Mesendoderm (in vitro differentiated cells): Measurements from ENCODE around the gene LUZP1.

Experiments
- DNase-seq: peaks from one replicate; pipeline ENCODE4 v3.0.0; 2013
- H2AK5ac ChIP-seq: 2 replicates; pipeline ENCODE4 v1.6.1; 2013; ENCODE audit warnings: low read length, inconsistent platforms
- H2BK120ac ChIP-seq: 2 replicates; pipeline ENCODE4 v1.6.1; 2013; ENCODE audit warnings: low read depth, mild to moderate bottlenecking, low read length, moderate library complexity, mixed read lengths
- H2BK15ac ChIP-seq: replicated peaks from 2 replicates; pipeline ENCODE4 v1.6.1; 2013; ENCODE audit warnings: low read depth, mild to moderate bottlenecking, moderate library complexity
- H2BK5ac ChIP-seq: 2 replicates; pipeline ENCODE4 v1.6.1; 2013; ENCODE audit warnings: low read length, inconsistent platforms
- H3K18ac ChIP-seq: 2 replicates; pipeline ENCODE4 v1.6.1; 2013; ENCODE audit warnings: mild to moderate bottlenecking, low read length, mixed read lengths
- H3K23ac ChIP-seq: one replicate; pipeline ENCODE4 v1.6.1; 2013; ENCODE audit warnings: low read length
- H3K27ac ChIP-seq: 2 replicates; pipeline ENCODE4 v1.5.1; 2013; ENCODE audit warnings: low read depth, mild to moderate bottlenecking, inconsistent platforms, low read length, moderate library complexity
- H3K27me3 ChIP-seq: 2 replicates; pipeline ENCODE4 v1.6.1; 2013; ENCODE audit warnings: low read length, control low read depth, mild to moderate bottlenecking, inconsistent platforms; ENCODE audit not compliant: insufficient read depth, poor library complexity
- H3K36me3 ChIP-seq: 2 replicates; pipeline ENCODE4 v1.6.1; 2013; ENCODE audit warnings: low read length, inconsistent platforms; ENCODE audit not compliant: control insufficient read depth, insufficient read depth
- H3K4ac ChIP-seq: one replicate; pipeline ENCODE4 v1.6.1; 2013; ENCODE audit warnings: low read depth, mild to moderate bottlenecking, low read length, moderate library complexity
- H3K4me1 ChIP-seq: 2 replicates; pipeline ENCODE4 v1.6.1; 2013; ENCODE audit warnings: low read depth, low read length, inconsistent platforms; ENCODE audit not compliant: control insufficient read depth
- H3K4me2 ChIP-seq: 2 replicates; pipeline ENCODE4 v1.6.1; 2013; ENCODE audit warnings: low read length
- H3K4me3 ChIP-seq: 2 replicates; pipeline ENCODE4 v1.5.1; 2013; ENCODE audit warnings: mild to moderate bottlenecking, low read length
- H3K56ac ChIP-seq: one replicate; pipeline ENCODE4 v1.6.1; 2013; ENCODE audit warnings: low read length
- H3K79me1 ChIP-seq: 2 replicates; pipeline ENCODE4 v1.6.1; 2013; ENCODE audit warnings: low read length, inconsistent platforms
- H3K79me2 ChIP-seq: 2 replicates; pipeline ENCODE4 v1.6.1; 2013; ENCODE audit warnings: mild to moderate bottlenecking, low read length; ENCODE audit not compliant: control insufficient read depth, insufficient read depth
- H3K9ac ChIP-seq: 2 replicates; pipeline ENCODE4 v1.6.1; 2013; ENCODE audit warnings: low read length, inconsistent platforms
- H4K5ac ChIP-seq: one replicate; pipeline ENCODE4 v1.6.1; 2013; ENCODE audit warnings: low read length
- H4K8ac ChIP-seq: one replicate; pipeline ENCODE4 v1.6.1; 2013; ENCODE audit warnings: low read depth, mild to moderate bottlenecking, control low read depth, low read length, moderate library complexity
- WGBS: extraction: QIAGEN DNeasy Blood & Tissue Kit; methylation state at CpG from one replicate; pipeline ENCODE4 v1.1.7; 2013; ENCODE audit warnings: low lambda C conversion rate, missing lambda C conversion rate; ENCODE audit not compliant: insufficient coverage; ENCODE audit errors: extremely low coverage; 5-methylcytosine and 5-hydroxymethylcytosine counted together

LUZP1 gene

DNA sequence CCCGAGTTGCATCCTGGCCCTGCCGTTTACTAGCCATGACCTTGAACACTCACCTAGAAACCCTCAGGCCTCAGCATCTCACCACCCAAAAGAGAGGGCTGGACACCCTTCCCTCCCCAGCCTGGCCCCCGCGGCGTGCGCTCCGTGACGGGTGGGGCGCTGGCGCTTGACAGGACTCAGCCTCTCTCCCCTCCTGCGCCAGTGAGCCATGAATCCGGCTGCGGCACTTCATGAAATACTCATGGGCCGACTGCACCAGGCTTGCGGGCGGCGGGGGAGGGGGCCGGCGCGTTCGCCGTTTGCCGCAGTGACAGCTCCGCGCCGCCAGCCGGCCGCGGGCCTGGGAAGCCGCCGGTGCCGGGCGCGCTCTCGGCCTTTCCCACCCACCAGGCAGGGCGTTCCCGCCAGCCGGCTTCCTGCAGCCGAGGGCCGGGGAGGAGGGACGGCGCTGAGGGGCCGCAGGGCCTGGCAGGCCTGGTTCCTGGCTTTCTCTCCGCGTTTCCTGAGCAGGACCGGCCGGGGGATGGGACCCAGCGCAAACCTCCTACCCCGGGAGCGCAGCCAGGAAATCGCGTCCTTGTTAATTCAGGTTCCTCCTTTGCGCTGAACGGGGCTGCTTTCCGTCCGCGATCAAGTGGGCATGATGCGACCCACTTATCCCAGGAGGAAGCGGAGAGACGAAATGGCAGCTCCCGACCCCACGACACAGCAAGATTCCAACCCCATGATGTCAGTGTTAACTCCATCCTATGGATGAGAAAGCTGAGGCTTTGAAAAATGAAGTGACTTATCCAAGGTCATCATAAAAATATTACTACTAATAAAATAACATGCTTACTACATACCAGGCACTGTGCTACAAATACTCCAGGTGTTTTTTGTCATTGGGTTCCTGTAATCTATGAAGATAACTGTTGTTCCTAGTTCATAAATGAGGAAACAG, 9.1 kb upstream of the LUZP1 start:
- peak overlapping the region; percentile 1 for H3K4me3 ChIP-seq
- no peak overlapping the region for H2AK5ac ChIP-seq
- no peak overlapping the region for H2BK120ac ChIP-seq
- H3K36me3 ChIP-seq = no peaks in the 10 kb centered on the region
- H3K79me2 ChIP-seq = no peaks in the 10 kb centered on the region
- no CpG with 5 or more reads among the region's 62 CpGs for WGBS
- no peak overlapping the region for H4K5ac ChIP-seq
- peak; percentile 89 for DNase-seq
- no peak overlapping the region for H3K18ac ChIP-seq
- no peak overlapping the region for H4K8ac ChIP-seq
- H3K4me1 ChIP-seq = no peaks in the 10 kb centered on the region
- peak overlapping the region; percentile 42 for H3K9ac ChIP-seq
- H3K27ac ChIP-seq = no peak overlapping the region
- H2BK15ac ChIP-seq = no peak overlapping the region
- H3K56ac ChIP-seq = peak overlapping the region; percentile 63
- no peak overlapping the region for H3K4ac ChIP-seq
- H3K27me3 ChIP-seq = no peaks in the 10 kb centered on the region
- no peak overlapping the region for H2BK5ac ChIP-seq
- H3K79me1 ChIP-seq = no peaks in the 10 kb centered on the region
- H3K23ac ChIP-seq = peak overlapping the region; percentile 50
- H3K4me2 ChIP-seq = peak overlapping the region; percentile 62

- no peak overlapping the region for H2BK120ac ChIP-seq
- no peaks in the 10 kb centered on the region for H3K36me3 ChIP-seq
- H3K4me2 ChIP-seq = peak overlapping the region; percentile 62
- no peak overlapping the region for H3K18ac ChIP-seq
- no peaks in the 10 kb centered on the region for H3K4me1 ChIP-seq
- H2BK15ac ChIP-seq = no peak overlapping the region
- peak overlapping the region; percentile 42 for H3K9ac ChIP-seq
- H3K4ac ChIP-seq = no peak overlapping the region
- no peaks in the 10 kb centered on the region for H3K79me1 ChIP-seq
- H4K5ac ChIP-seq = no peak overlapping the region
- no CpG with 5 or more reads among the region's 10 CpGs for WGBS
- H4K8ac ChIP-seq = no peak overlapping the region
- no peak overlapping the region for H2AK5ac ChIP-seq
- DNase-seq = no peak
- H3K27ac ChIP-seq = no peak overlapping the region
- no peaks in the 10 kb centered on the region for H3K27me3 ChIP-seq
- peak overlapping the region; percentile 63 for H3K56ac ChIP-seq
- no peak overlapping the region for H2BK5ac ChIP-seq
- H3K4me3 ChIP-seq = no peak overlapping the region
- H3K79me2 ChIP-seq = no peaks in the 10 kb centered on the region
- peak overlapping the region; percentile 50 for H3K23ac ChIP-seq
These were observed 8.4 kb upstream of the LUZP1 start for GRCh38 chr1:23177031-23177430.

DNA sequence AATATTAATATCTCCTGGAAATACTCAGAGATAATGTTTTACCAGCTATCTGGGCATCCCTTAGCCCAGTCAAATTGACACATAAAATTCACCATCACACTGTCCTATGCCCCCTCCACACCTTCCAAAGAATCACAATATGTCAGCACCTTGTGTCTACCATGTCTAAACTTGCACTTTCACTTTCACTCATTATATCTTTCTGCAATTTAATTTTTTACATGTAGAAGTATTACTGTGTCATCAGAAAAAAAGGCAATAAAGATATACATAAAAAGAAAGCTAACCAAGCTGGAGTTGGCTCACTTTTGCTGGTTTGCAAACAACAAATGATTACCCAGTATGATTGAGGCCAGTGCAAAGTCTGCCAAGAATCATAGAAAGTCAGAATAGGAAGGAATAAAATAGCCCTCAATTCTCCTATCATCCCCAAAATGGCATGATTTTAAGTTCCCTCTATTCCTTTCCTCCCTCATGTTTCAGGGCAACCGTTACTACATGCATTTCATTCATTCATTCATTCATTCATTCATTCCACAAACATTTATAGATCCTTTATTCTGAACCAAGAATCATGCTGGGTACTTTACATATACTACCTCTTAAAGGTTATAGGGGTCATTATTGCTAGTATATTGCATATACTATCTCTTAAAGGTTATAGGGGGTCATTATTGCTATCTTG, 5.9 kb upstream of the LUZP1 start:
- H2BK15ac ChIP-seq = no peak overlapping the region
- H3K56ac ChIP-seq = no peak overlapping the region
- no peaks in the 10 kb centered on the region for H3K27me3 ChIP-seq
- no peak overlapping the region for H3K18ac ChIP-seq
- no peak for DNase-seq
- no peak overlapping the region for H2BK120ac ChIP-seq
- no peaks in the 10 kb centered on the region for H3K79me1 ChIP-seq
- H3K27ac ChIP-seq = no peak overlapping the region
- no peak overlapping the region for H3K4me2 ChIP-seq
- H3K36me3 ChIP-seq = no peaks in the 10 kb centered on the region
- no peaks in the 10 kb centered on the region for H3K4me1 ChIP-seq
- H3K79me2 ChIP-seq = no peaks in the 10 kb centered on the region
- no peak overlapping the region for H2BK5ac ChIP-seq
- no peak overlapping the region for H4K5ac ChIP-seq
- H3K4me3 ChIP-seq = no peak overlapping the region
- no peak overlapping the region for H4K8ac ChIP-seq
- no peak overlapping the region for H3K9ac ChIP-seq
- WGBS = 100% methylated on average over 1 of the region's 1 CpG
- no peak overlapping the region for H3K4ac ChIP-seq
- no peak overlapping the region for H2AK5ac ChIP-seq
- no peak overlapping the region for H3K23ac ChIP-seq

GRCh38 chr1:23171181-23171755, 2.6 kb upstream of the LUZP1 start:
- Histone ChIP-seq H3K27ac (no peak overlapping the region), H4K8ac (no peak overlapping the region), H4K5ac (no peak overlapping the region), H3K79me1 (peaks cover 4% of the 10 kb centered on the region), H3K56ac (no peak overlapping the region), H3K27me3 (no peaks in the 10 kb centered on the region), H3K4ac (no peak overlapping the region), H3K4me2 (no peak overlapping the region), H3K18ac (no peak overlapping the region), H2BK15ac (no peak overlapping the region), H3K36me3 (no peaks in the 10 kb centered on the region), H3K79me2 (peaks cover 14% of the 10 kb centered on the region), H2BK5ac (no peak overlapping the region), H2BK120ac (no peak overlapping the region), H3K9ac (no peak overlapping the region), H3K4me3 (no peak overlapping the region), H3K4me1 (no peaks in the 10 kb centered on the region), H2AK5ac (no peak overlapping the region), H3K23ac (no peak overlapping the region)
- peak; percentile 53 for DNase-seq
- no CpG with 5 or more reads among the region's 4 CpGs for WGBS

DNA sequence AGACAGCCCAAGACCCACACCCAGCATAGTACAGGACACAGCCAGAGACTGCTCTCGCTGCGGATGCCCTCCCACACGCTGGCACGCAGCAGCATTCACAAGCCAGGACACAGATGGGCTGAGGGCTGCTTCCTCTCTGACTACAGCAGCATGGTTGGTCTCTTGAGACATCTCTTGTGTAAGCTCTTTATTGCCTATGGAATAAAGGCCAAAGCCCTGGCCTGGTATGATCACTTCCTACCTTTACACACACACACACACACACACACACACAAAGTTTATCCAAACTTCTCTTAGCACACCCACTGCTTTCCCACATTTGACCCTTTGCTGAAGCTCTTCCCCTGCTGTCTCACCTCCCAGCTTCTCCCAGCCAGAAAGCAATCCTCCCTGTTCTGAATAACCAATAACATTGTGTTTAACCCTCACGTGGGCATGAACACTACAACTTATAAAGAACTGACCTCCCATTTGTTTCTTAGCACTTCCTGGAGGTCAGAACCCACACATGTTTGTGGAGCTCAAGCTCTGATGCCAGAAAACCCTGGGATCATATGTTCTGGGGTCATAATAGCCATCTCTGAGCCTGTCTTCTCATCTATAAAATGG, 1.2 kb upstream of the LUZP1 start:
- no peak overlapping the region for H2BK120ac ChIP-seq
- H4K8ac ChIP-seq = no peak overlapping the region
- no peaks in the 10 kb centered on the region for H3K4me1 ChIP-seq
- no peak overlapping the region for H3K4me3 ChIP-seq
- no peak overlapping the region for H3K4me2 ChIP-seq
- H3K79me2 ChIP-seq = peaks cover 26% of the 10 kb centered on the region
- H3K79me1 ChIP-seq = peaks cover 4% of the 10 kb centered on the region
- H3K9ac ChIP-seq = no peak overlapping the region
- no CpG with 5 or more reads among the region's 5 CpGs for WGBS
- no peak overlapping the region for H3K23ac ChIP-seq
- no peak for DNase-seq
- H3K4ac ChIP-seq = no peak overlapping the region
- H2AK5ac ChIP-seq = no peak overlapping the region
- no peak overlapping the region for H3K27ac ChIP-seq
- no peak overlapping the region for H3K18ac ChIP-seq
- H4K5ac ChIP-seq = no peak overlapping the region
- no peaks in the 10 kb centered on the region for H3K36me3 ChIP-seq
- no peak overlapping the region for H2BK5ac ChIP-seq
- H2BK15ac ChIP-seq = no peak overlapping the region
- H3K27me3 ChIP-seq = no peaks in the 10 kb centered on the region
- H3K56ac ChIP-seq = no peak overlapping the region
